Neural cell (in vitro differentiated cells): ENCODE results near the gene PRPF38B. TPM values are rescaled to one million over a fixed set of nuclear protein-coding genes. Genes with fewer than 3 reads are reported as not detected.

Experiments
- H2AFZ ChIP-seq: fragments of 200-600, 300-800 bp; sonication (generic), shearing (Covaris generic); 2 replicates; pipeline ENCODE4 v1.6.0; 2014; ENCODE audit warnings: low read depth, mild to moderate bottlenecking, antibody characterized with exemption, low read length, moderate library complexity
- H3F3A ChIP-seq: fragments of 200-600 bp; shearing (Covaris generic); 2 replicates; pipeline ENCODE4 v1.6.1; 2016; ENCODE audit warnings: mild to moderate bottlenecking, moderate library complexity, mixed read lengths, antibody characterized with exemption, low read length; ENCODE audit not compliant: insufficient read depth, poor library complexity, severe bottlenecking
- H3K27ac ChIP-seq: fragments of 200-600, 300-800 bp; sonication (generic), shearing (Covaris generic); 2 replicates; pipeline ENCODE4 v1.5.1; 2014; ENCODE audit warnings: mild to moderate bottlenecking, low read length, moderate library complexity
- H3K27me3 ChIP-seq: fragments of 300-800, 200-600 bp; sonication (generic), shearing (Covaris generic); 2 replicates; pipeline ENCODE4 v1.6.0; 2014; ENCODE audit warnings: mild to moderate bottlenecking, low read depth, low read length, moderate library complexity; ENCODE audit not compliant: insufficient read depth
- H3K36me3 ChIP-seq: fragments of 300-800, 200-600 bp; sonication (generic), shearing (Covaris generic); 2 replicates; pipeline ENCODE4 v1.5.1; 2014; ENCODE audit warnings: mild to moderate bottlenecking, antibody characterized with exemption, low read length, moderate library complexity; ENCODE audit not compliant: insufficient read depth
- H3K4me2 ChIP-seq: fragments of 300-800, 200-600 bp; sonication (generic), shearing (Covaris generic); 2 replicates; pipeline ENCODE4 v1.6.0; 2014; ENCODE audit warnings: mild to moderate bottlenecking, low read length
- H3K4me3 ChIP-seq: fragments of 300-800, 200-600 bp; sonication (generic), shearing (Covaris generic); 2 replicates; pipeline ENCODE4 v1.5.1; 2014; ENCODE audit warnings: mild to moderate bottlenecking, low read length, moderate library complexity
- H3K79me2 ChIP-seq: fragments of 200-600 bp; shearing (Covaris generic); replicated peaks from 2 replicates; pipeline ENCODE4 v1.6.0; 2014; ENCODE audit warnings: mild to moderate bottlenecking, low read length, moderate library complexity; ENCODE audit not compliant: insufficient read depth
- H3K9ac ChIP-seq: fragments of 300-800, 200-600 bp; sonication (generic), shearing (Covaris generic); 2 replicates; pipeline ENCODE4 v1.6.1; 2016; ENCODE audit warnings: mild to moderate bottlenecking, low read length, mixed read lengths
- H3K9me2 ChIP-seq: fragments of 200-600 bp; shearing (Covaris generic); 2 replicates; pipeline ENCODE4 v1.6.1; 2016; ENCODE audit warnings: mild to moderate bottlenecking, low read length, mixed read lengths; ENCODE audit not compliant: insufficient read depth
- H3K9me3 ChIP-seq: fragments of 200-600, 300-800 bp; sonication (generic), shearing (Covaris generic); 2 replicates; pipeline ENCODE4 v1.6.1; 2016; ENCODE audit warnings: mild to moderate bottlenecking, mixed run types, low read length, moderate library complexity, mixed read lengths
- H4K20me1 ChIP-seq: fragments of 200-600 bp; shearing (Covaris generic); 2 replicates; pipeline ENCODE4 v1.6.1; 2016; ENCODE audit warnings: mild to moderate bottlenecking, mixed run types; ENCODE audit not compliant: insufficient read depth
- EP300 ChIP-seq: fragments of 450-650 bp; conservative IDR thresholded peaks from 2 replicates; pipeline ENCODE4 v1.6.1; 2014; ENCODE audit warnings: antibody characterized with exemption, mild to moderate bottlenecking, moderate library complexity; ENCODE audit not compliant: poor library complexity, severe bottlenecking
- EZH2 ChIP-seq: fragments of 200-600, 300-800 bp; shearing (Covaris generic), sonication (generic); IDR thresholded peaks from 2 replicates; pipeline ENCODE4 v1.6.1; 2014; ENCODE audit warnings: antibody characterized with exemption, low read length, borderline replicate concordance, mild to moderate bottlenecking; ENCODE audit not compliant: insufficient read depth, poor library complexity, severe bottlenecking
- MXI1 ChIP-seq: fragments of 450-650 bp; conservative IDR thresholded peaks from 2 replicates; pipeline ENCODE4 v1.6.1; 2014; ENCODE audit warnings: antibody characterized with exemption, mild to moderate bottlenecking; ENCODE audit not compliant: poor library complexity, severe bottlenecking
- POLR2AphosphoS5 ChIP-seq: IDR thresholded peaks from 2 replicates; pipeline ENCODE4 v1.6.1; 2012
- RAD21 ChIP-seq: fragments of 450-650 bp; conservative IDR thresholded peaks from 2 replicates; pipeline ENCODE4 v1.6.1; 2014; ENCODE audit warnings: antibody characterized with exemption, mild to moderate bottlenecking, moderate library complexity
- SMC3 ChIP-seq: fragments of 450-650 bp; conservative IDR thresholded peaks from 2 replicates; pipeline ENCODE4 v1.6.1; 2014; ENCODE audit warnings: antibody characterized with exemption, mild to moderate bottlenecking, moderate library complexity; ENCODE audit not compliant: poor library complexity
- TAF1 ChIP-seq: IDR thresholded peaks from 2 replicates; pipeline ENCODE4 v1.6.1; 2012; ENCODE audit warnings: low read depth
- polyA plus RNA-seq: library from polyadenylated mRNA; depleted of rRNA; stranded (reverse); fragments of >200 nt; gene quantifications from 2 replicates; pipeline ENCODE4 v1.2.3, GENCODE V29; 2014
- TF ChIP-seq, protein P1 (sequence below): IDR thresholded peaks from 2 replicates; pipeline ENCODE4 v1.6.1; 2012; ENCODE audit warnings: borderline replicate concordance
- TF ChIP-seq, protein P2 (sequence below): fragments of 450-650 bp; IDR thresholded peaks from 2 replicates; pipeline ENCODE4 v1.5.1; 2014; ENCODE audit warnings: antibody characterized with exemption, mild to moderate bottlenecking, moderate library complexity; ENCODE audit not compliant: poor library complexity, severe bottlenecking

The PRPF38B gene
- polyA plus RNA-seq, 1 donor from 2014 or later, result 31.9 TPM

DNA sequence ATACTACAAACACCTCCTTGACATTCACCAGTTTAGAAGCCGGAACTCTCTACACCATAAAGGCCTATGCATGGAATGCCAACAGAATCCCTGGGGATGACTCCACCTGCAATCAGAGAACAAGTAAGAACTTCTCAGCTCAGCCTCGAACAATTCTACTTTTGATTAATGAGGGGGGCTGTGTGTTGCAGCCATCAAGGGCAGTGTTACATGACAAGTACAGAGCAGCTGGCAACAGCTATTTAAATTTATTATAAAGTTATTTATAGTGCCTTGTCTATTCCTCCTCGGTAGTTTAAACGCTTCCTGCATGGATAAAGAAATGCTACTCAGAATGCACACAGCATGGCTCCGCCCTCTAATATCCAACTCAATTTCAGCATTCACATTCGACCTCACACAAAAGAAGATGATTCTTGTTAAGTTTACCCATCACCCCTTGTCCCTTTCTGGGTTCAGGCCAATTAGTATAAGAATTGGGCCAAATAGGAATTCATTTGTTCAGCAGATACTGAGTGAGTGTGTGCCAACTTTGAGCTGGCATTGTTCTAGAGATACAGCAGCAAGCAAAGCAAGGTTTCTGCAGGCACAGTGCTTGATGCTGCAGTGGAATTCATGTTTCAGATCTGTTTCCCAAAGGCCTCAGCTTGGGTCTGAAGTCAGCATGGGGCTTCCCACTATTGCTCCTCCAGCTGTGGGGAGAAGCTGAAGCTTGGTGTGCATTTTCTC is 27.0 kb downstream of the PRPF38B start:
- no peak overlapping the region for H3K4me3 ChIP-seq
- TF ChIP-seq, protein P1, sequence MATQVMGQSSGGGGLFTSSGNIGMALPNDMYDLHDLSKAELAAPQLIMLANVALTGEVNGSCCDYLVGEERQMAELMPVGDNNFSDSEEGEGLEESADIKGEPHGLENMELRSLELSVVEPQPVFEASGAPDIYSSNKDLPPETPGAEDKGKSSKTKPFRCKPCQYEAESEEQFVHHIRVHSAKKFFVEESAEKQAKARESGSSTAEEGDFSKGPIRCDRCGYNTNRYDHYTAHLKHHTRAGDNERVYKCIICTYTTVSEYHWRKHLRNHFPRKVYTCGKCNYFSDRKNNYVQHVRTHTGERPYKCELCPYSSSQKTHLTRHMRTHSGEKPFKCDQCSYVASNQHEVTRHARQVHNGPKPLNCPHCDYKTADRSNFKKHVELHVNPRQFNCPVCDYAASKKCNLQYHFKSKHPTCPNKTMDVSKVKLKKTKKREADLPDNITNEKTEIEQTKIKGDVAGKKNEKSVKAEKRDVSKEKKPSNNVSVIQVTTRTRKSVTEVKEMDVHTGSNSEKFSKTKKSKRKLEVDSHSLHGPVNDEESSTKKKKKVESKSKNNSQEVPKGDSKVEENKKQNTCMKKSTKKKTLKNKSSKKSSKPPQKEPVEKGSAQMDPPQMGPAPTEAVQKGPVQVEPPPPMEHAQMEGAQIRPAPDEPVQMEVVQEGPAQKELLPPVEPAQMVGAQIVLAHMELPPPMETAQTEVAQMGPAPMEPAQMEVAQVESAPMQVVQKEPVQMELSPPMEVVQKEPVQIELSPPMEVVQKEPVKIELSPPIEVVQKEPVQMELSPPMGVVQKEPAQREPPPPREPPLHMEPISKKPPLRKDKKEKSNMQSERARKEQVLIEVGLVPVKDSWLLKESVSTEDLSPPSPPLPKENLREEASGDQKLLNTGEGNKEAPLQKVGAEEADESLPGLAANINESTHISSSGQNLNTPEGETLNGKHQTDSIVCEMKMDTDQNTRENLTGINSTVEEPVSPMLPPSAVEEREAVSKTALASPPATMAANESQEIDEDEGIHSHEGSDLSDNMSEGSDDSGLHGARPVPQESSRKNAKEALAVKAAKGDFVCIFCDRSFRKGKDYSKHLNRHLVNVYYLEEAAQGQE, result no peak
- TF ChIP-seq MXI1, result no peak
- no peaks in the 10 kb centered on the region for H3K27me3 ChIP-seq
- no peak overlapping the region for H2AFZ ChIP-seq
- no peaks in the 10 kb centered on the region for H3K9me3 ChIP-seq
- no peaks in the 10 kb centered on the region for H3F3A ChIP-seq
- no peak overlapping the region for H3K27ac ChIP-seq
- H3K9me2 ChIP-seq, result no peaks in the 10 kb centered on the region
- no peak overlapping the region for H3K4me2 ChIP-seq
- H3K9ac ChIP-seq, result no peak overlapping the region
- no peaks in the 10 kb centered on the region for H4K20me1 ChIP-seq
- H3K79me2 ChIP-seq, result no peaks in the 10 kb centered on the region
- no peaks in the 10 kb centered on the region for H3K36me3 ChIP-seq

DNA sequence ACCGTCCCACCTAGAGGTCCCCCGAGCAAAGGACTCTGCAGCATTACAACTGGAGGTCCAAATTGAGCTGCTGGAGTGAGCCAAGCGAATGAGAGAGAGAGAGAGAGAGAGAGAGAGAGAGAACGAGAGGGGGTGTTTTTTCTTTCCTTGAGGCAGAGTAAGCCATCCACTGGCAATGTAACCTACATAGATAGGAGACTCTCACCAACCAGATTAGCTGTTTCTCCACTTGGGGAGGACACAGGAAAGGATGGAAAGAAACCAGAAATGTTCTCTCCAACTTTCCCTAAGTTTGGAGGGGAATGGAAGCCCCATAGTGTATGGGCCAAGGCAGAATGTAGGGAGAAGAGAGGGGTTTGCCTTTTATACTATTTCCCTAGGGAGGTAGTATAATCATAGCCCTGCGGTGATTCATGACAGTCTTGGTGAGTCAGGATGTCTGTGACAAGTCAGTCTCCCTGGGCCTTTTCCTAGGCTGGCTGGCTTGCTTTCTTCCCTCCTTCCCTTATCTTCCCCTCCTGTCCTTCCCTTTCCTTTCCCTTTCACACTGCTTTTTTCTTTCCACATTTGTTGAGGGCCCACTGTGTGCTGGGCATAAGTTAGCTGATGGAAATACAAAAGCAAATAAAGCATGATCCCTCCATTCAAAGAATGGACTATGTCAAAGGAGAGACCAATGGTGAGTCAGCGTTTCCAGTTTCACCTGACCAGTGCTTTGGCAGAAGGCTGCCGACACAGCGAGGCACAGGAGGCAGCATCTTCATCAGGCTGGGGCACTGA is 27.7 kb downstream of the PRPF38B start:
- H3K27me3 ChIP-seq, result no peaks in the 10 kb centered on the region
- no peak overlapping the region for H3K4me3 ChIP-seq
- no peaks in the 10 kb centered on the region for H3K79me2 ChIP-seq
- H3K4me2 ChIP-seq, result no peak overlapping the region
- no peaks in the 10 kb centered on the region for H3F3A ChIP-seq
- no peak overlapping the region for H3K9ac ChIP-seq
- no peaks in the 10 kb centered on the region for H3K36me3 ChIP-seq
- no peak overlapping the region for H3K27ac ChIP-seq
- no peaks in the 10 kb centered on the region for H3K9me3 ChIP-seq
- TF ChIP-seq EP300, result no peak
- TF ChIP-seq POLR2AphosphoS5, result no peak
- TF ChIP-seq SMC3, result no peak
- TF ChIP-seq, protein P2, sequence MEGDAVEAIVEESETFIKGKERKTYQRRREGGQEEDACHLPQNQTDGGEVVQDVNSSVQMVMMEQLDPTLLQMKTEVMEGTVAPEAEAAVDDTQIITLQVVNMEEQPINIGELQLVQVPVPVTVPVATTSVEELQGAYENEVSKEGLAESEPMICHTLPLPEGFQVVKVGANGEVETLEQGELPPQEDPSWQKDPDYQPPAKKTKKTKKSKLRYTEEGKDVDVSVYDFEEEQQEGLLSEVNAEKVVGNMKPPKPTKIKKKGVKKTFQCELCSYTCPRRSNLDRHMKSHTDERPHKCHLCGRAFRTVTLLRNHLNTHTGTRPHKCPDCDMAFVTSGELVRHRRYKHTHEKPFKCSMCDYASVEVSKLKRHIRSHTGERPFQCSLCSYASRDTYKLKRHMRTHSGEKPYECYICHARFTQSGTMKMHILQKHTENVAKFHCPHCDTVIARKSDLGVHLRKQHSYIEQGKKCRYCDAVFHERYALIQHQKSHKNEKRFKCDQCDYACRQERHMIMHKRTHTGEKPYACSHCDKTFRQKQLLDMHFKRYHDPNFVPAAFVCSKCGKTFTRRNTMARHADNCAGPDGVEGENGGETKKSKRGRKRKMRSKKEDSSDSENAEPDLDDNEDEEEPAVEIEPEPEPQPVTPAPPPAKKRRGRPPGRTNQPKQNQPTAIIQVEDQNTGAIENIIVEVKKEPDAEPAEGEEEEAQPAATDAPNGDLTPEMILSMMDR, result no peak
- TF ChIP-seq MXI1, result no peak
- TF ChIP-seq TAF1, result no peak
- TF ChIP-seq, protein P1, result no peak
- TF ChIP-seq EZH2, result no peak
- TF ChIP-seq RAD21, result no peak
- no peaks in the 10 kb centered on the region for H3K9me2 ChIP-seq
- no peaks in the 10 kb centered on the region for H4K20me1 ChIP-seq
- no peak overlapping the region for H2AFZ ChIP-seq
